ENCODE results near the gene HRAS. TPM values are rescaled to one million over a fixed set of nuclear protein-coding genes. Genes with fewer than 3 reads are reported as not detected.

HRAS gene
- total and polyA plus RNA-seq, 2 of the 8 experiments (the other 6 are each of a cell fraction or from before 2014, with no cell fraction given) = 44.3 to 54.7 TPM

GRCh38 chr11:499201-500076, 35.9 kb downstream of the HRAS start:
- Histone ChIP-seq H3K4ac (replicated peaks; ENCODE audit: insufficient read length, low read depth, low read length) (no peak overlapping the region), H3K27ac (ENCODE audit: low read depth, low read length) (no peak overlapping the region), H2BK15ac (ENCODE audit: low read length) (no peak overlapping the region), H2AFZ (ENCODE audit: low read length) (no peak overlapping the region), H3K23me2 (ENCODE audit: low read depth, low read length) (no peaks in the 10 kb centered on the region), H4K91ac (replicated peaks; ENCODE audit: insufficient read length, low read length) (no peak overlapping the region), H4K20me1 (replicated peaks in 1 of 2; ENCODE audit: control insufficient read depth in 1 of 2, insufficient read depth in 2 of 2, low read length in 2 of 2) (peaks cover 2 to 14% of the 10 kb centered on the region in 2 experiments), H3K18ac (ENCODE audit: extremely low read depth, low read length) (no peak overlapping the region), H3K4me1 (replicated peaks in 1 of 4; ENCODE audit: control insufficient read depth in 3 of 4, insufficient read depth in 4 of 4, low read length in 3 of 4) (no peaks in the 10 kb centered on the region), H3K4me3 (ENCODE audit: extremely low read depth in 1 of 4, insufficient read depth in 2 of 4, low read depth in 3 of 4, low read length in 4 of 4) (no peak overlapping the region), H4K8ac (ENCODE audit: extremely low read depth, insufficient read depth, low read length) (no peak overlapping the region; the same call in 1 of the 2 replicates), H3K9me3 (ENCODE audit: insufficient read depth in 2 of 2, low read depth in 1 of 2, low read length in 1 of 2) (peaks cover 11 to 19% of the 10 kb centered on the region in 2 experiments; a peak in 3 of 4 replicates), H3K23ac (ENCODE audit: insufficient read length) (no peak overlapping the region), H3K27me3 (replicated peaks in 1 of 4; ENCODE audit: control insufficient read depth in 3 of 4, extremely low read depth in 1 of 4, insufficient read depth in 3 of 4, low read length in 3 of 4) (no peaks in the 10 kb centered on the region), H2BK12ac (ENCODE audit: low read depth, low read length) (no peak overlapping the region), H3K56ac (replicated peaks; ENCODE audit: insufficient read length, low read depth, low read length) (no peak overlapping the region), H2AK5ac (ENCODE audit: low read depth, low read length) (no peak overlapping the region), H3K79me2 (ENCODE audit: control insufficient read depth in 1 of 2, insufficient read depth in 2 of 2, low read length in 2 of 2) (0 out of 4 replicates have a peak, but pooled peaks cover 0 to 2% of the 10 kb centered on the region in 2 experiments), H2BK20ac (ENCODE audit: low read length) (no peak overlapping the region), H3K4me2 (ENCODE audit: insufficient read depth in 1 of 2, low read depth in 2 of 2, low read length in 2 of 2) (no peak overlapping the region), H2BK120ac (replicated peaks; ENCODE audit: low read depth, low read length) (no peak overlapping the region), H4K5ac (ENCODE audit: insufficient read length, low read depth, low read length) (no peak overlapping the region), H3K79me1 (ENCODE audit: low read depth, low read length) (no peaks in the 10 kb centered on the region; the same call in none of the 2 replicates), H3K14ac (ENCODE audit: insufficient read length) (no peak overlapping the region), H3K36me3 (ENCODE audit: control insufficient read depth in 2 of 4, insufficient read depth in 4 of 4, low read length in 3 of 4) (peaks cover 17 to 50% (median 31%) of the 10 kb centered on the region in 4 experiments; a peak in 7 of 8 replicates), H3K9ac (replicated peaks in 1 of 4; ENCODE audit: extremely low read depth in 1 of 4, low read depth in 3 of 4, low read length in 3 of 4) (no peak overlapping the region), H2BK5ac (ENCODE audit: low read depth, low read length) (no peak overlapping the region)
- 94% methylated on average over 21 of the region's 24 CpGs; no CpG with 5 or more reads in 1 of the 2 experiments for WGBS, 2 experiments (ENCODE audit: extremely low coverage in 1 of 2, insufficient coverage in 1 of 2, insufficient read length in 1 of 2, insufficient replicate concordance in 2 of 2, low coverage in 1 of 2, low lambda C conversion rate in 2 of 2, missing lambda C conversion rate in 1 of 2)
- CTCF ChIA-PET (ENCODE audit: partially characterized antibody) = interaction anchor here (0.6 to 1.3 kb wide), 4 partner anchors 20 to 1125 kb away, joined by 3 to 8 read pairs (median 4); no protein-coding TSS in a partner anchor
- DNase-seq (ENCODE audit: low read depth in 1 of 2, low spot score in 2 of 2) = no peak
- POLR2A ChIA-PET (ENCODE audit: partially characterized antibody) = interaction anchor here (0.7 to 1.6 kb wide), 10 partner anchors 9 to 94 kb away, joined by 3 read pairs; partner anchors contain the start of gene HRAS
- no peak for FAIRE-seq
- TF ChIP-seq ATF3 (IDR thresholded peaks at IDR 0.05; ENCODE audit: insufficient read depth, low read depth, low read length) (no peak), SAP30 (IDR thresholded peaks at IDR 0.05; ENCODE audit: insufficient read depth, insufficient replicate concordance, low read length) (no peak), CBX5 (IDR thresholded peaks at IDR 0.05; ENCODE audit: low read depth, low read length) (no peak), POLR2AphosphoS5 (IDR thresholded peaks at IDR 0.05; ENCODE audit: low read depth, low read length) (no peak), RFX5 (IDR thresholded peaks at IDR 0.05; ENCODE audit: borderline replicate concordance, low read depth, low read length) (no peak), CREB1 (IDR thresholded peaks at IDR 0.05) (no peak), RXRA (IDR thresholded peaks at IDR 0.05; ENCODE audit: insufficient read depth, low read depth, low read length) (no peak), FOSL1 (IDR thresholded peaks at IDR 0.05; ENCODE audit: insufficient read depth, low read depth, low read length) (no peak), EGR1 (IDR thresholded peaks at IDR 0.05; ENCODE audit: borderline replicate concordance, low read depth, low read length) (no peak), SP2 (IDR thresholded peaks at IDR 0.05; ENCODE audit: low read length) (no peak), SIRT6 (IDR thresholded peaks at IDR 0.05; ENCODE audit: low read length) (no peak), JUN (IDR thresholded peaks at IDR 0.05; ENCODE audit: low read depth, low read length) (no peak)

All from H1 (cell line).